K562 (cell line): Measurements from ENCODE around the gene MLST8. TPM values are rescaled to one million over a fixed set of nuclear protein-coding genes. Genes with fewer than 3 reads are reported as not detected.
A peak's percentile ranks its signal among the peaks of the same experiment; 100 is the strongest.

Source experiments
- ATAC-seq: fragments of 200-7000 bp; cut with Tn5 transposase; 3 replicates; pipeline ENCODE4 v1.9.1; 2020; ENCODE audit warnings: moderate library complexity
- BruUV-seq: library from RNA; stranded (reverse); fragments of 400-500 nt; replicated peaks from 2 replicates; lab custom pipeline; 2021; lab: Mats Ljungman, UMichigan
- CTCF ChIA-PET: fragments of 300-600 bp; formaldehyde crosslinking; extraction: SDS; loops from one replicate; lab custom pipeline; 2021; ENCODE audit warnings: low intra/inter-chr PET ratio; lab: Yijun Ruan, JAX
- POLR2A ChIA-PET: fragments of 300-600, 350-650 bp; sonication (Branson Sonifier 250); formaldehyde crosslinking; extraction: SDS; loops from one replicate; lab custom pipeline; 2021; ENCODE audit warnings: antibody characterized with exemption, inconsistent platforms; lab: Yijun Ruan, JAX
- DNase-seq, 4 experiments: peaks; one replicate each; pipeline versions ENCODE4 v3.0.0 to v3.0.0-alpha.2; 2011 to 2018; ENCODE audit warnings: low spot score in 3 of 4, mixed read lengths in 3 of 4; ENCODE audit errors: extremely low read depth in 1 of 4
- FAIRE-seq: peaks from 2 replicates; lab custom pipeline; 2011; peaks lifted over from hg19 to GRCh38; lab: Jason Lieb, UNC
- H2AFZ ChIP-seq: 2 replicates; pipeline ENCODE4 v1.6.0; 2011; ENCODE audit warnings: low read depth, low read length, control low read depth, inconsistent platforms
- H3K27ac ChIP-seq: fragments of 200-600 bp; 3 replicates; pipeline ENCODE4 v1.8.0; 2011; ENCODE audit warnings: low read depth, mild to moderate bottlenecking, control low read depth, inconsistent platforms, low read length, moderate library complexity, mixed read lengths; ENCODE audit errors: extremely low read depth
- H3K27me3 ChIP-seq, 2 experiments: fragments of 300-600 bp in 1 of 2; 2 replicates in 1 of 2; 3 replicates in 1 of 2; pipeline versions ENCODE4 v1.6.0 to v1.8.0; 2011; ENCODE audit warnings: inconsistent platforms in 2 of 2, low read length in 2 of 2, mild to moderate bottlenecking in 1 of 2, mixed read lengths in 1 of 2, moderate library complexity in 1 of 2; ENCODE audit not compliant: control insufficient read depth in 2 of 2, insufficient read depth in 2 of 2
- H3K36me3 ChIP-seq: fragments of 300-600 bp; 3 replicates; pipeline ENCODE4 v1.8.0; 2011; ENCODE audit warnings: mild to moderate bottlenecking, low read length, inconsistent platforms; ENCODE audit not compliant: control insufficient read depth, insufficient read depth
- H3K4me1 ChIP-seq, 2 experiments: fragments of 200-600 bp in 1 of 2; replicated peaks in 1 of 2; 2 replicates in 1 of 2; 3 replicates in 1 of 2; pipeline versions ENCODE4 v1.5.1 to v1.8.0; 2011; ENCODE audit warnings: inconsistent platforms in 2 of 2, low read length in 2 of 2, mild to moderate bottlenecking in 1 of 2, mixed read lengths in 1 of 2, moderate library complexity in 1 of 2; ENCODE audit not compliant: control insufficient read depth in 2 of 2, insufficient read depth in 2 of 2
- H3K4me2 ChIP-seq: 2 replicates; pipeline ENCODE4 v1.6.1; 2011; ENCODE audit warnings: low read length, control low read depth, inconsistent platforms, mixed read lengths; ENCODE audit not compliant: insufficient read depth
- H3K4me3 ChIP-seq: fragments of 200-600 bp; sonication (generic), shearing (Covaris generic); 2 replicates; pipeline ENCODE4 v1.5.1; 2016; ENCODE audit warnings: control low read depth, inconsistent platforms
- H3K79me2 ChIP-seq: fragments of 200-600 bp; 3 replicates; pipeline ENCODE4 v1.8.0; 2011; ENCODE audit warnings: low read length, inconsistent platforms; ENCODE audit not compliant: control insufficient read depth, insufficient read depth
- H3K9ac ChIP-seq, 2 experiments: 2 replicates each; pipeline versions ENCODE4 v1.6.0 to v1.6.1; 2011; ENCODE audit warnings: low read depth in 2 of 2, low read length in 2 of 2, control low read depth in 1 of 2, inconsistent platforms in 1 of 2, mild to moderate bottlenecking in 1 of 2, mixed read lengths in 1 of 2; ENCODE audit not compliant: insufficient read depth in 1 of 2
- H3K9me1 ChIP-seq: one replicate; pipeline ENCODE4 v1.6.0; 2011; ENCODE audit warnings: inconsistent platforms, mild to moderate bottlenecking, low read length, moderate library complexity; ENCODE audit not compliant: control insufficient read depth, insufficient read depth
- H3K9me3 ChIP-seq: replicated peaks from 2 replicates; pipeline ENCODE4 v1.5.1; 2011; ENCODE audit warnings: low read depth, low read length, inconsistent platforms; ENCODE audit not compliant: control insufficient read depth, insufficient read depth
- H4K20me1 ChIP-seq: replicated peaks from 2 replicates; pipeline ENCODE4 v1.6.1; 2011; ENCODE audit warnings: low read length, inconsistent platforms, mixed read lengths; ENCODE audit not compliant: control insufficient read depth, insufficient read depth
- CHD2 ChIP-seq: IDR thresholded peaks from 2 replicates; pipeline ENCODE4 v1.6.1; 2011; ENCODE audit warnings: low read depth, low read length
- DIDO1 ChIP-seq: fragments of 450-650 bp; IDR thresholded peaks from 2 replicates; pipeline ENCODE4 v1.6.1; 2016; ENCODE audit warnings: low read depth, missing biosample characterization, missing genetic modification characterization
- ELF2 ChIP-seq: fragments of 250-450 bp; sonication (Bioruptor Pico); IDR thresholded peaks from 2 replicates; pipeline ENCODE4 v1.5.0; 2021; ENCODE audit warnings: mild to moderate bottlenecking
- FOXA3 ChIP-seq, 2 experiments: fragments of 450-650 bp in 1 of 2; sonication (generic) in 1 of 2; formaldehyde crosslinking; IDR thresholded peaks in 1 of 2; conservative IDR thresholded peaks in 1 of 2; 2 replicates each; pipeline versions ENCODE4 v1.4.0 to v1.8.0; 2020 to 2022; ENCODE audit warnings: mild to moderate bottlenecking in 2 of 2, missing genetic modification reagents in 1 of 2
- HNRNPLL ChIP-seq: fragments of 200-400 bp; formaldehyde crosslinking; IDR thresholded peaks from 2 replicates; pipeline ENCODE4 v1.6.1; 2017; ENCODE audit warnings: low read length, low read depth, mild to moderate bottlenecking; ENCODE audit not compliant: poor library complexity, severe bottlenecking
- IRF9 ChIP-seq: fragments of 450-650 bp; IDR thresholded peaks from 2 replicates; pipeline ENCODE4 v1.6.1; 2016; ENCODE audit warnings: missing biosample characterization, missing genetic modification characterization
- L3MBTL2 ChIP-seq: fragments of 450-650 bp; IDR thresholded peaks from 2 replicates; pipeline ENCODE4 v1.6.1; 2016; ENCODE audit warnings: mild to moderate bottlenecking, moderate library complexity
- MEF2A ChIP-seq: IDR thresholded peaks from 2 replicates; pipeline ENCODE4 v1.6.1; 2011; ENCODE audit warnings: low read depth, mild to moderate bottlenecking, low read length, moderate library complexity; ENCODE audit not compliant: control insufficient read depth
- POLR2G ChIP-seq: fragments of 200-400 bp; formaldehyde crosslinking; IDR thresholded peaks from 2 replicates; pipeline ENCODE4 v1.6.1; 2017; ENCODE audit warnings: low read depth, mild to moderate bottlenecking, antibody characterized with exemption, low read length, moderate library complexity
- SMAD2 ChIP-seq: fragments of 150-350 bp; IDR thresholded peaks from 2 replicates; pipeline ENCODE4 v1.6.1; 2014; ENCODE audit warnings: low read depth, mild to moderate bottlenecking, low read length
- SRF ChIP-seq, 2 experiments: fragments of 250-450, 450-650 bp in 1 of 2; sonication (Bioruptor Pico) in 1 of 2; sonication (generic) in 1 of 2; formaldehyde crosslinking; IDR thresholded peaks; 2 replicates each; pipeline versions ENCODE4 v1.5.0 to v1.5.1; 2020 to 2022; ENCODE audit warnings: mild to moderate bottlenecking in 1 of 2, missing genetic modification reagents in 1 of 2
- ZNF12 ChIP-seq: sonication (generic); formaldehyde crosslinking; IDR thresholded peaks from 2 replicates; pipeline ENCODE4 v1.4.0; 2020; ENCODE audit warnings: mild to moderate bottlenecking, missing genetic modification reagents
- ZNF431 ChIP-seq: sonication (generic); formaldehyde crosslinking; IDR thresholded peaks from 2 replicates; pipeline ENCODE4 v1.8.0; 2022; ENCODE audit warnings: mild to moderate bottlenecking, missing genetic modification reagents
- WGBS: fragments of 100-300 bp; shearing (Covaris generic); methylation state at CpG from one replicate; pipeline ENCODE4 v1.1.6; 2016; ENCODE audit warnings: low coverage, mixed read lengths; ENCODE audit not compliant: insufficient coverage; ENCODE audit errors: missing lambda C conversion rate; 5-methylcytosine and 5-hydroxymethylcytosine counted together
- in situ Hi-C: fragments of 300-500 bp; cut with MboI; formaldehyde crosslinking; loops from 4 replicates; pipeline ENCODE4 v1.15.0; 2018; ENCODE audit warnings: inconsistent platforms, mixed read lengths
- intact Hi-C: fragments of 100-400 bp; cut with micrococcal nuclease; formaldehyde crosslinking; loops from 2 replicates; pipeline ENCODE4 v1.14.2; 2022
- polyA plus RNA-seq, 8 experiments: library from polyadenylated mRNA; depleted of rRNA in 4 of 8; stranded (reverse) in 5 of 8; unstranded in 3 of 8; fragments of >200 nt; fragmentation: Nextera tagmentation in 2 of 8; fragmentation: Illumina TruSeq in 1 of 8; extraction: Ambion mirVana in 2 of 8; extraction: Trizol in 1 of 8; gene quantifications; 2 replicates each; pipeline versions ENCODE4 v1.2.1 to v1.2.3, GENCODE V29; 2011 to 2014; ENCODE audit warnings: inconsistent platforms in 1 of 8, missing spikeins in 1 of 8
- total RNA-seq, 7 experiments: library from RNA; depleted of rRNA in 6 of 7; stranded (reverse); fragments of >200 nt in 6 of 7; fragmentation: Illumina TruSeq in 2 of 7; extraction: Trizol in 2 of 7; gene quantifications; 2 replicates each; pipeline versions ENCODE4 v1.2.1 to v1.2.3, GENCODE V29; 2011 to 2021; ENCODE audit warnings: low replicate concordance in 1 of 7
- TF ChIP-seq, protein P1 (sequence below): IDR thresholded peaks from 2 replicates; pipeline ENCODE4 v1.6.1; 2011; ENCODE audit warnings: borderline replicate concordance, low read depth, mild to moderate bottlenecking, moderate library complexity, low read length; ENCODE audit not compliant: insufficient read depth, poor library complexity, severe bottlenecking

The MLST8 gene
- total and polyA plus RNA-seq, 9 of the 15 experiments (the other 6 are each of a cell fraction or from before 2014, with no cell fraction given), result 1.5 to 116 (median 43.3) TPM

GRCh38 chr16:2256531-2257140 lies 51.4 kb downstream of the MLST8 start (continued):
- TF ChIP-seq, protein P1, sequence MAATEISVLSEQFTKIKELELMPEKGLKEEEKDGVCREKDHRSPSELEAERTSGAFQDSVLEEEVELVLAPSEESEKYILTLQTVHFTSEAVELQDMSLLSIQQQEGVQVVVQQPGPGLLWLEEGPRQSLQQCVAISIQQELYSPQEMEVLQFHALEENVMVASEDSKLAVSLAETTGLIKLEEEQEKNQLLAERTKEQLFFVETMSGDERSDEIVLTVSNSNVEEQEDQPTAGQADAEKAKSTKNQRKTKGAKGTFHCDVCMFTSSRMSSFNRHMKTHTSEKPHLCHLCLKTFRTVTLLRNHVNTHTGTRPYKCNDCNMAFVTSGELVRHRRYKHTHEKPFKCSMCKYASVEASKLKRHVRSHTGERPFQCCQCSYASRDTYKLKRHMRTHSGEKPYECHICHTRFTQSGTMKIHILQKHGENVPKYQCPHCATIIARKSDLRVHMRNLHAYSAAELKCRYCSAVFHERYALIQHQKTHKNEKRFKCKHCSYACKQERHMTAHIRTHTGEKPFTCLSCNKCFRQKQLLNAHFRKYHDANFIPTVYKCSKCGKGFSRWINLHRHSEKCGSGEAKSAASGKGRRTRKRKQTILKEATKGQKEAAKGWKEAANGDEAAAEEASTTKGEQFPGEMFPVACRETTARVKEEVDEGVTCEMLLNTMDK, result no peak
- TF ChIP-seq MEF2A, result no peak
- no peak for TF ChIP-seq CHD2
- TF ChIP-seq L3MBTL2, result no peak
- no peak for TF ChIP-seq FOXA3 (CRISPR knock-in tag; conservative IDR thresholded peaks at IDR 0.05 in 1 of 2, IDR thresholded peaks at IDR 0.05 in 1 of 2)

DNA sequence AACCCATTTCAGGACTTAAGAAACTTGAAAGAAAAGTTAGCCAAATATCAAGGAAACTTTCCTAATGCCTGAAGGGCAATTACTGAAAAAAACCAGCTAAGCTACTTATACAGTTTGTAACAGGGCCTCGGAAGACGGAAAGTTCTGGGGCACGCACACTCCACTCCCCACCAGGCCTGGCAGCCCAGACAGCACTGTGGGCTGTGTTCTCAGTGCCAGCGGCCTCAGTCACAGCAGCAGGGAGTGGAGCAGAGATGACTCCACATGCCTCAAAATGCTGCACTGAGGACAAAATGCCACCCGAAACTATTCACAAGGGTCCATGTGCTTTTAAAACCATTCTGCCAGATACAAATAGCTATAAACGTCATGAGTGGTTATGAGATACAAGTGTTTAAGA lies 52.5 kb downstream of the MLST8 start:
- Histone ChIP-seq H3K27me3 (no peaks in the 10 kb centered on the region), H2AFZ (no peak overlapping the region), H3K9ac (0 out of 4 replicates have a peak overlapping the region, but pooled peaks of 1 of the 2 experiments have one; percentile 23), H3K4me1 (peaks cover 0 to 2% of the 10 kb centered on the region in 2 experiments; a peak in 1 of 5 replicates), H3K9me3 (no peaks in the 10 kb centered on the region), H3K4me3 (no peak overlapping the region), H4K20me1 (peaks cover 2% of the 10 kb centered on the region; the same call in 1 of the 2 replicates), H3K27ac (no peak overlapping the region), H3K36me3 (peaks cover 99% of the 10 kb centered on the region), H3K9me1 (no peaks in the 10 kb centered on the region), H3K79me2 (peaks cover 30% of the 10 kb centered on the region), H3K4me2 (no peak overlapping the region)
- intact Hi-C loops, result no loop called here
- FAIRE-seq, result no peak
- in situ Hi-C loops, result no loop called here
- DNase-seq, result no peak
- CTCF ChIA-PET, result no interaction called here
- WGBS, result 94% methylated on average over 6 of the region's 6 CpGs
- BruUV-seq, result no TSS peak
- TF ChIP-seq DIDO1 (tag), result no peak
- no peak for TF ChIP-seq POLR2G
- TF ChIP-seq ZNF12 (CRISPR knock-in tag), result no peak
- no peak for TF ChIP-seq HNRNPLL
- TF ChIP-seq ELF2 (CRISPR knock-in tag), result no peak
- no peak for TF ChIP-seq IRF9
- no peak for TF ChIP-seq SRF (CRISPR knock-in tag; IDR thresholded peaks at IDR 0.05)
- TF ChIP-seq ZNF431 (CRISPR knock-in tag), result no peak
- TF ChIP-seq SMAD2, result no peak
- no peak for ATAC-seq
- POLR2A ChIA-PET, result interaction anchor here (0.5 to 3.4 kb wide), 6 partner anchors 8 to 293 kb away, joined by 3 to 14 read pairs (median 4); partner anchors contain the start of genes RNPS1 and RPS2
